Forelimb muscle (tissue), 1 donor: ENCODE results near the gene PACSIN3. TPM values are rescaled to one million over a fixed set of nuclear protein-coding genes. Genes with fewer than 3 reads are reported as not detected.
"Not testable (repeated sequence)": the region's sequence is repeated elsewhere in the genome, so short reads cannot be mapped to it uniquely, and the experiment has no call there.

Experiments used
- DNase-seq: peaks from one replicate; pipeline ENCODE4 v3.0.0-alpha.2; 2013; ENCODE audit warnings: low read depth
- polyA plus RNA-seq: library from polyadenylated mRNA; unstranded; fragments of 120-200 nt; gene quantifications from one replicate; pipeline ENCODE4 v1.2.1, GENCODE V29; 2013; ENCODE audit not compliant: insufficient read length

PACSIN3 gene
- polyA plus RNA-seq, 1 donor = 250 TPM

- no peak for DNase-seq
These were observed 5.9 kb upstream of the PACSIN3 start for GRCh38 chr11:47192111-47192510.

- not testable (repeated sequence) for DNase-seq
These were observed 4.9 kb upstream of the PACSIN3 start for GRCh38 chr11:47191137-47191536.

GRCh38 chr11:47189100-47189834 is 3.0 kb upstream of the PACSIN3 start:
- no peak for DNase-seq

GRCh38 chr11:47188259-47188658 is 2.0 kb upstream of the PACSIN3 start:
- DNase-seq = peak; percentile 84

GRCh38 chr11:47187723-47188122 is 1.5 kb upstream of the PACSIN3 start:
- DNase-seq = no peak

- DNase-seq = peak; percentile 56
These were observed 764 bp upstream of the PACSIN3 start for GRCh38 chr11:47186700-47187695.

- DNase-seq = no peak
These were observed 744 bp downstream of the PACSIN3 start for GRCh38 chr11:47185305-47186075.

GRCh38 chr11:47184711-47185304 is 1.4 kb downstream of the PACSIN3 start:
- DNase-seq = no peak

GRCh38 chr11:47183969-47184368 is 2.3 kb downstream of the PACSIN3 start:
- no peak for DNase-seq

- no peak for DNase-seq
These were observed 3.0 kb downstream of the PACSIN3 start for GRCh38 chr11:47183031-47183856.

- DNase-seq = no peak
These were observed 3.9 kb downstream of the PACSIN3 start for GRCh38 chr11:47182380-47182779.

- no peak for DNase-seq
These were observed 5.0 kb downstream of the PACSIN3 start for GRCh38 chr11:47181271-47181670.

GRCh38 chr11:47180006-47180787 is 6.0 kb downstream of the PACSIN3 start:
- DNase-seq = no peak

- no peak for DNase-seq
These were observed 6.6 kb downstream of the PACSIN3 start for GRCh38 chr11:47179655-47179991.

GRCh38 chr11:47178737-47179654 is 7.2 kb downstream of the PACSIN3 start:
- no peak for DNase-seq

GRCh38 chr11:47178316-47178715 is 7.9 kb downstream of the PACSIN3 start:
- DNase-seq = no peak

- DNase-seq = no peak
These were observed 8.4 kb downstream of the PACSIN3 start for GRCh38 chr11:47177846-47178245.

- no peak for DNase-seq
These were observed 8.9 kb downstream of the PACSIN3 start for GRCh38 chr11:47177229-47177845.
